Erythroblast (primary cell): ENCODE measurements around the gene EHD2.
"Not testable (repeated sequence)": the region's sequence is repeated elsewhere in the genome, so short reads cannot be mapped to it uniquely, and the experiment has no call there.

Experiments
- DNase-seq, 2 experiments: peaks; one replicate each; lab custom pipeline; 2025; lab: John Stamatoyannopoulos, UW
- GATA1 ChIP-seq: IDR thresholded peaks from 2 replicates; pipeline ENCODE4 v1.6.1; 2011; ENCODE audit warnings: low read depth, mild to moderate bottlenecking, control low read depth, low read length, moderate library complexity
- POLR2A ChIP-seq: IDR thresholded peaks from 2 replicates; pipeline ENCODE4 v1.6.1; 2011; ENCODE audit warnings: mild to moderate bottlenecking, low read length

The EHD2 gene

DNA sequence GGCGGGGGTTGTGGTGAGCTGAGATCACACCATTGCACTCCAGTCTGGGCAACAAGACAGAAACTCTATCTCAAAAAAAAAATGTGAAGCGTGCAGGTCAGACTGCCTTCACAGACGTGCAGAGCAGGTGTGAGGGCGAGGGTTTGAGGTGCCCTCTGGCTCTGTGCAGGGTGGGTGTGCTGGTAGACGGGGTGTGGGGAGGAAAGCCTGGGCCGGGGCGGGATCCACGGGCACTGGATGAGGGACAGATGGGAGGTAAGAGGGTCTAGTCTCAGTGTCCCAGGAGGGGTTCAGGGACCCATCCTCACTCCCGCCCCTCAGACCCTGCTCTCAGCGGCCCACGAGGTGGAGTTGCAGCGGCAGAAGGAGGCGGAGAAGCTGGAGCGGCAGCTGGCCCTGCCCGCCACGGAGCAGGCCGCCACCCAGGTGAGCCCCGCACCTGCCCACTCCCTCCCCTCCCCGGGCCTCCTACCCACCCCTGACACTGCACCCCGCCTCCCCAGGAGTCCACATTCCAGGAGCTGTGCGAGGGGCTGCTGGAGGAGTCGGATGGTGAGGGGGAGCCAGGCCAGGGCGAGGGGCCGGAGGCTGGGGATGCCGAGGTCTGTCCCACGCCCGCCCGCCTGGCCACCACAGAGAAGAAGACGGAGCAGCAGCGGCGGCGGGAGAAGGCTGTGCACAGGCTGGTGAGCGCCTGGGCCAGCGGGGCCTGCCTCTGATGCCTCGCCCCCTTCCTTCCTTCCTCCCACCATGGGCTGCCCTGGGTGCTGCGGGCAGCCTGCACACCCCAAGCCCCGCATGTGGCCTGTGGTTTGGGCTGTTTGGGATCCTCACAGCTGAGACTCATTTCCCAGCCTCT is 41.2 kb downstream of the EHD2 start:
- no peak for DNase-seq
- TF ChIP-seq POLR2A = no peak
- no peak for TF ChIP-seq GATA1

DNA sequence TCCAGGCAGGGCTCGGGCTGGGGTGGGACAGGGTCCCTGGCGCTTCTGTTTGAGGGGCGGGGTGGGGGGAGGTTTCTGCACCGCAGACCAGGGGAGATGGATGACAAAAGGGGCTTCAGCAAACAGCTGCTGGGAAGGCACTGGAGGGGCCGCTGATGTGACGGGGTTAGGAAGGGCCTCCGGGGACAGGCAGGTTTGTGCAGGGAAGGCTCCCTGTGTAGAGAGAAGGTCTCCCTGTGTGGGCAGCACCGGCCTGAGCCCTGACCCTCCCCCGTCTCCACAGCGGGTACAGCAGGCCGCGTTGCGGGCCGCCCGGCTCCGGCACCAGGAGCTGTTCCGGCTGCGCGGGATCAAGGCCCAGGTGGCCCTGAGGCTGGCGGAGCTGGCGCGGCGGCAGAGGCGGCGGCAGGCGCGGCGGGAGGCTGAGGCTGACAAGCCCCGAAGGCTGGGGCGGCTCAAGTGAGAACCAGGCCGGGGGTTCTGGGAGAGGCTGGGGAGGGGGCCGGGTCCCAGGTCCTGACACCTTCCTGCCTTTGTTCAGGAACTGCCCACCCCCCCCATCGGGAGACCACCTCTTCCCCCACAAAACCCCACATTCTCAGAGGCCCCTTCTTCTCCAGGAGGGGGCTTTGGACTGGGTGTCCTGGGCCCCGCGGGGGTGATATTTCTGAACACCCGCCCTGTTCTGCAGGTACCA is 42.0 kb downstream of the EHD2 start:
- DNase-seq = no peak
- TF ChIP-seq GATA1 (no peak), POLR2A (no peak)

GRCh38 chr19:47755762-47756626 is 42.8 kb downstream of the EHD2 start:
- no peak for DNase-seq
- TF ChIP-seq POLR2A = no peak
- TF ChIP-seq GATA1 = no peak

DNA sequence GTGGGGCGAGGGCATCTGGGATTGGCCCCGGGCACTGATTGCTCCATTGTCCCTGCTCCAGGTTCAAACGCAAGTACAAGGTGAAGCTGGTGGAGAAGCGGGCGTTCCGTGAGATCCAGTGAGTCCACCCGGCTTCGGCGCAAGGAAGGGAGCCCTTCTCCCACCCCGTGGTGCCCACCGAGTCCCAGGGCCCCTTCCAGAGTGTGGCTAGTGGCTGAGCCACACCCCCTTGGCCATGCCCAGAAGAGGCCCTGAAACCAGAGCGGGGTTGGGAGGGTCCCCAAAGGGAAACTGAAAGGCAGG is 43.4 kb downstream of the EHD2 start:
- no peak for DNase-seq
- TF ChIP-seq POLR2A (no peak), GATA1 (no peak)

DNA sequence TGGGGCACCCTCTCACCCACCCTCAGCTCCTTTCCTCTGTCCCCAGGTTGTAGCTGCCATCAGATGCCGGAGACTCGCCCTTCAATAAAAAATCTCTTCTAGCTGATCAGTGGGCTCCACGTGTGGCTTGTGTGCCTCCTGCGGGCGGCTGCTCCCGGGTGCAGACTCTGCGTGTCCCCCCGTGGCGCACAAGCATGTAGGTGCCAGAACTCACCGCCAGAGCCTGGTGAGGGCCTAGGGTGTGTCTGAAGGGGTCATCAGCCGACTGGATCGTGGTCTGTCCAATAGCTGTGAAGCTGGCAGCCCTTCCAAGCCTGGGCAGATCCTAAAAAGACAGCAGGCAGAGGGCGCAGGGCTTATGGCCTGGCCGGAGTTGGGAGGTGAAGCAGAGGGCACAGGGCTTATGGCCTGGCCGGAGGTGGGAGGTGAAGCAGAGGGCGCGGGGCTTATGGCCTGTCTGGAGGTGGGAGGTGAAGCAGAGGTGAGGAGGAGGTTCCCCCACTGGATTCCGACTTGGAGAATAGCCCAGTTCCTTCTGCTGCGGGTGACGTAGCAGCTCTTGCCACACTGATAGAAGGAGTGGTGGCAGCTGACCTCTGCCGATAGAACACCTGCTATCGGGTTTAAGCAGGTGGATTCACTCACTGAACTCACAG is 43.9 kb downstream of the EHD2 start:
- TF ChIP-seq POLR2A = no peak
- TF ChIP-seq GATA1 = no peak

DNA sequence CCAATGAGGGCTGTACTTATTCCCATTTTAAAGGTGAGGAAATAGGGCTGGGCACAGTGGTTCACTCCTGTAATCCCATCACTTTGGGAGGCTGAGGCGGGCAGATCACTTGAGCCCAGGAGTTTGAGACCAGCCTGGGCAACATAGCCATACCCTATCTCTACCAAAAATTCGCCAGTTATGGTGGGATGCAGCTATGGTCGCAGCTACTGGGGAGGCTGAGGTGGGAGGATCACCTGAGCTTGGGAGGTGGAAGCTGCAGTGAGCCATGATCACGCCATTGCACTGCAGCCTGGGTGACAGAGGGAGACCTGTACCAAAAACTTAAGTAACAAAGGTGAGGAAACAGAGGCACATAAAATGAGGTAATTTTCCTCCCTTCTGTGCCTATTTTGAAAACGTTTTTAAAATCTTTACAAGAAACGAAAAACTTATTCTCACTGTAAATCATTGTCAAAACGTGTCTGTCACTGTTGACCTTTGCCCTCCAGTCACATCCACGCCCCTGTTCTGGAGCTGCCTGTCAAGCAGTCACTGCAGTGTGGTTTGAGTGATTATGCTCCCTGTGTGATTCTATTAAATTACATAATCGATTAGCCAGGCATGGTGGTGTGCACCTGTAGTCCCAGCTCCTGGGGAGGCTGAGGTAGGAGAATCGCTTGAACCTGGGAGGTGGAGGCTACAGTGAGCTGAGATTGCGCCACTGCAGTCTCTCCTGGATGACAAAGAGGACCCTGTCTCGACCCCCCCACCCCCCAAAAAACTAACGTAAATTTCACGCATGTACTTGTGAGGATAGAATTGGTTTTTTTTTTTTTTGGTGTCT is 44.6 kb downstream of the EHD2 start:
- DNase-seq = no peak
- TF ChIP-seq POLR2A (peak; percentile 16), GATA1 (no peak)

More for the DNA sequence above, 43.9 kb downstream of the EHD2 start:
- DNase-seq = no peak

GRCh38 chr19:47758443-47758804 is 45.2 kb downstream of the EHD2 start:
- no peak for DNase-seq
- TF ChIP-seq GATA1 = no peak
- no peak for TF ChIP-seq POLR2A

DNA sequence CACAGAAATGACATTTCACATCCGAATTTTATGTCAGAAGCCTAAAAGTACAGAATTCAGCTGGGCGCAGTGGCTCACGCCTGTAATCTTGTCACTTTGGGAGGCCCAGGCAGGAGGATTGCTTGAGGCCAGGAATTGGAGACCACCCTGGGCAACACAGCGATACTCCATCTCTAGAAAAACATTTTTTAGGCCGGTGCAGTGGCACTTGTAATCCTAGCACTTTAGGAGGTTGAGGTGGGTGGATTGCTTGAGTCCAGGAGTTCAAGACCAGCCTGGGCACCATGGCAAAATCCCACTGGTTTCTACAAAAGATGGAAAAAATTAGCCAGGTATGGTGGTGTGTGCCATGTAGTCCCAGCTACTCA is 47.4 kb downstream of the EHD2 start:
- DNase-seq = no peak
- no peak for TF ChIP-seq GATA1
- TF ChIP-seq POLR2A = no peak

DNA sequence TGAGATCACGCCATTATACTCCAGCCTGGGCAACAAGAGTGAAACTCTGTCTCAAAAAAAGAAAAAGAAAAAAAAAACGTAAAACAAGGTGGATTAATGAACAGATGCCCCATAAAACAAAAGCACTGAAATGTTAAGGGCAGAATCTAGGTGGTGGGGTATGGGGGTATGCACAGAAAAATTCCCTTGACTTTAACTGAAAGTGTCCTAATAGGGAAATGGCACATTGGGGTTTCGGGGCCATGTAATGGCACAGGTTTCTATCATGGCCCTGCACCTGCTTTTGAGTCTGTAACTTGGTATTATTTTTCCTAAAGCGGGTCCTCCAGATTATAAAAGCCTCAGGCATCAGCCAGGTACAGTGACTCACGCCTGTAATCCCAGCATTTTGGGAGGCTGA is 48.3 kb downstream of the EHD2 start:
- TF ChIP-seq GATA1 = no peak
- no peak for TF ChIP-seq POLR2A
- DNase-seq = no peak

- DNase-seq = no peak
- TF ChIP-seq POLR2A = peak; percentile 17
- no peak for TF ChIP-seq GATA1
These were observed 48.9 kb downstream of the EHD2 start for GRCh38 chr19:47762151-47762550.

- DNase-seq = no peak
These were observed 49.5 kb downstream of the EHD2 start for GRCh38 chr19:47762615-47763308.

GRCh38 chr19:47764705-47765104 is 51.5 kb downstream of the EHD2 start:
- DNase-seq = not testable (repeated sequence)

More at GRCh38 chr19:47762615-47763308, 49.5 kb downstream of the EHD2 start:
- no peak for TF ChIP-seq GATA1
- no peak for TF ChIP-seq POLR2A

DNA sequence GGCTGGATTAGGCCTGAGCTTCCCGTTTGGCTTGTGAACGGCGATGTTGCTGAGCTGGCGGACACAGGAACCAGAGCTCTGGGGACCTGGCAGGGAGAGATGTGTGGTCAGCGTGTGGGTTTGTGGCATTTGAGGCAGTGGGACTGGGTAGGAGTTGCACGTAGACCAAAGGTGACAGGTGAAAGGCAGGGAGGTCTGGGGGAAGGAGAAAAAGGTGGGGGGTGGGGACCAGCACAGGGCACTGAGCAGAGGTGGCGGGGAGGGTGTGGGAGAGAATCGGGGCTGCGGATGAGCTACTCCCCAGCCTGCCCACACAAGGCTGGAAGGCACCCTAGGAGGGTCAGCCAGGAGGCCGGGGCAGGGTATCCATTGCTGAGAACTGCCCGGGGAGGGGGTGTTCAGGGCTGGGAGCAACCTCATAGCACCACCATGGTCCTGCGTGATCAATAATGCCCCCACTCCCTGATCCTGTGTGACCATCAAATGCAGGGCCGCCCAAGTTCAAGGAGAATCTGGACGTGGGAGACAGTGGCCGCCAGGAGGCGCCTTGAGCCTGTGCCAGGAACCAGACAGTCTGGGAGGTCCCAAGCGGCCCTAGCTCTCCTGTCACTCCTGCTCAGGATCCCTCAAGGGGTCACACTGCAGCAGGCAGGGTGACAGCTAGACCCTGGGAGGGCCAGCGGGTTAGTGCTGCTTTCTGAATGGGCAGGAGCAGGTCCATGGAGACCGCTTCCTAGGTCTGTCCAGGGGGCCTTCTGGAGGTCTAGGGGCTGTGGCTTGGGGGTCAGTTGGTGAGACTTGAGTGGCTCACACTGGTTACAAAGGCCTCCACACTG is 52.5 kb downstream of the EHD2 start:
- no peak for TF ChIP-seq GATA1
- no peak for TF ChIP-seq POLR2A
- DNase-seq = peak; percentile 62 to 69
